Fibroblast of skin of right quadriceps (primary cell): ENCODE measurements around the gene HSPB1.
"Not testable (repeated sequence)": the region's sequence is repeated elsewhere in the genome, so short reads cannot be mapped to it uniquely, and the experiment has no call there.

Experiments
- DNase-seq: peaks from one replicate; pipeline ENCODE4 v3.0.0-alpha.2; 2013

Gene HSPB1

GRCh38 chr7:76302347-76303201 is at the start of gene HSPB1:
TSS of gene HSPB1 (plus strand) at chr7:76302673. CDS start at chr7:76302713, 40 bp downstream.
- DNase-seq = peak; percentile 92

GRCh38 chr7:76254781-76255180 is 47.7 kb upstream of the HSPB1 start:
- no peak for DNase-seq

- no peak for DNase-seq
Measured at GRCh38 chr7:76257973-76258372, 44.5 kb upstream of the HSPB1 start.

GRCh38 chr7:76259124-76260093 is 43.1 kb upstream of the HSPB1 start:
- DNase-seq = no peak

- DNase-seq = peak; percentile 20
Measured at GRCh38 chr7:76260171-76260703, 42.2 kb upstream of the HSPB1 start.

- DNase-seq = no peak
Measured at GRCh38 chr7:76261329-76261728, 41.1 kb upstream of the HSPB1 start.

- DNase-seq = no peak
Measured at GRCh38 chr7:76261931-76262330, 40.5 kb upstream of the HSPB1 start.

- DNase-seq = peak; percentile 41
Measured at GRCh38 chr7:76262683-76263402, 39.6 kb upstream of the HSPB1 start.

- no peak for DNase-seq
Measured at GRCh38 chr7:76265299-76265698, 37.2 kb upstream of the HSPB1 start.

- no peak for DNase-seq
Measured at GRCh38 chr7:76267107-76267893, 35.2 kb upstream of the HSPB1 start.

- no peak for DNase-seq
Measured at GRCh38 chr7:76267894-76268183, 34.6 kb upstream of the HSPB1 start.

- no peak for DNase-seq
Measured at GRCh38 chr7:76268376-76268775, 34.1 kb upstream of the HSPB1 start.

GRCh38 chr7:76269895-76270294 is 32.6 kb upstream of the HSPB1 start:
- DNase-seq = no peak

GRCh38 chr7:76271384-76271783 is 31.1 kb upstream of the HSPB1 start:
- DNase-seq = not testable (repeated sequence)

- DNase-seq = no peak
Measured at GRCh38 chr7:76272142-76272541, 30.3 kb upstream of the HSPB1 start.

- no peak for DNase-seq
Measured at GRCh38 chr7:76272851-76273497, 29.5 kb upstream of the HSPB1 start.

GRCh38 chr7:76273503-76273902 is 29.0 kb upstream of the HSPB1 start:
- no peak for DNase-seq

GRCh38 chr7:76278540-76278939 is 23.9 kb upstream of the HSPB1 start:
- no peak for DNase-seq

- DNase-seq = no peak
Measured at GRCh38 chr7:76280408-76280807, 22.1 kb upstream of the HSPB1 start.

- DNase-seq = no peak
Measured at GRCh38 chr7:76281006-76281705, 21.3 kb upstream of the HSPB1 start.
